ENCODE data around the gene TEDC1.
A peak's percentile ranks its signal among the peaks of the same experiment; 100 is the strongest.

Gene TEDC1

GRCh38 chr14:105469456-105470349 is 21.3 kb upstream of the TEDC1 start:
- H3K27ac ChIP-seq (ENCODE audit: low read length): no peak overlapping the region
- peaks cover 43% of the 10 kb centered on the region for H3K36me3 ChIP-seq (ENCODE audit: control insufficient read depth, insufficient read depth, low read length)
- peaks cover 7% of the 10 kb centered on the region for H3K4me1 ChIP-seq (ENCODE audit: control insufficient read depth, insufficient read depth, low read length)
- H3K4me3 ChIP-seq (ENCODE audit: low read length): no peak overlapping the region; the same call in 1 of the 2 replicates
- no peaks in the 10 kb centered on the region for H3K9me3 ChIP-seq (ENCODE audit: control insufficient read depth, insufficient read depth, low read length)
- no peaks in the 10 kb centered on the region for H3K27me3 ChIP-seq (ENCODE audit: control insufficient read depth, insufficient read depth, low read length)
- no peak for DNase-seq (ENCODE audit: low read depth, low spot score)
- WGBS (ENCODE audit: insufficient coverage, insufficient read length): no CpG with 5 or more reads among the region's 54 CpGs

DNA sequence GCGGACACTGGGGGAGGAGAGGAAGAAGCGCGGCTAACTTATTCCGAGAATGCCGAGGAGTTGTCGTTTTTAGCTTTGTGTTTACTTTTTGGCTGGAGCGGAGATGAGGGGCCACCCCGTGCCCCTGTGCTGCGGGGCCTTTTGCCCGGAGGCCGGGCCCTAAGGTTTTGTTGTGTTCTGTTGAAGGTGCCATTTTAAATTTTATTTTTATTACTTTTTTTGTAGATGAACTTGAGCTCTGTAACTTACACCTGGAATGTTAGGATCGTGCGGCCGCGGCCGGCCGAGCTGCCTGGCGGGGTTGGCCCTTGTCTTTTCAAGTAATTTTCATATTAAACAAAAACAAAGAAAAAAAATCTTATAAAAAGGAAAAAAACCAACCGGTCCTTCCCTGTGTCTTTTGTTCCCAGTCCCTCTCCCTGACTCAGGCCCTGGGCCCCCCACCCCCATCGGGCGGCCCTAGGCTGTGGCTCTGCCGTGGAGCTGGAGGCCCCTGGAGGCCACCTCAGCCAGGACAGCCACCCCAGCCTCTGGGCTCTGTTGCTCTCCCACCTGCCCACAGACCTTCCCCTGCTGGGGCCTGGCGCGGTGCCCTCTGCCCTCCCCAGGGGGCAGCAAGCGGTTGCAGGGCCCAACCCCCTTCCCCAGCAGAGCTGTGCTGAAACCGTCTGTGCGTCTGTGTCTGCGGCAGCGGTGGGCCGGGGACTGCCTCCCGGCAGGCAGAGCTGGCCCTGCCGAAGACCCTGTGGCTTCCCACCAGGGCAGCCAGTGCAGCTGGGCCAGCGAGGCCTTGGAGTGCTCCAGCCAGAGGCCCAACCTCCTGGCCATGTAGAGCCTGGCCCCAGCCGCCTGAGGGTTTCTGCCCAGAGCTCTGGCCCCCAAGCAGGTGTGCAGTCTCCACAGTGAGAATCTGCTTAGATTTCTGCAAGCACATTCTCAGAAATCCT is 20.4 kb upstream of the TEDC1 start:
- Histone ChIP-seq H3K4me3 (ENCODE audit: low read length) (no peak overlapping the region), H3K27ac (ENCODE audit: low read length) (no peak overlapping the region), H3K4me1 (ENCODE audit: control insufficient read depth, insufficient read depth, low read length) (peaks cover 10% of the 10 kb centered on the region), H3K9me3 (ENCODE audit: control insufficient read depth, insufficient read depth, low read length) (no peaks in the 10 kb centered on the region), H3K27me3 (ENCODE audit: control insufficient read depth, insufficient read depth, low read length) (peaks cover 5% of the 10 kb centered on the region; the same call in 1 of the 2 replicates), H3K36me3 (ENCODE audit: control insufficient read depth, insufficient read depth, low read length) (peaks cover 36% of the 10 kb centered on the region)
- DNase-seq (ENCODE audit: low read depth, low spot score): no peak
- WGBS (ENCODE audit: insufficient coverage, insufficient read length): no CpG with 5 or more reads among the region's 34 CpGs

DNA sequence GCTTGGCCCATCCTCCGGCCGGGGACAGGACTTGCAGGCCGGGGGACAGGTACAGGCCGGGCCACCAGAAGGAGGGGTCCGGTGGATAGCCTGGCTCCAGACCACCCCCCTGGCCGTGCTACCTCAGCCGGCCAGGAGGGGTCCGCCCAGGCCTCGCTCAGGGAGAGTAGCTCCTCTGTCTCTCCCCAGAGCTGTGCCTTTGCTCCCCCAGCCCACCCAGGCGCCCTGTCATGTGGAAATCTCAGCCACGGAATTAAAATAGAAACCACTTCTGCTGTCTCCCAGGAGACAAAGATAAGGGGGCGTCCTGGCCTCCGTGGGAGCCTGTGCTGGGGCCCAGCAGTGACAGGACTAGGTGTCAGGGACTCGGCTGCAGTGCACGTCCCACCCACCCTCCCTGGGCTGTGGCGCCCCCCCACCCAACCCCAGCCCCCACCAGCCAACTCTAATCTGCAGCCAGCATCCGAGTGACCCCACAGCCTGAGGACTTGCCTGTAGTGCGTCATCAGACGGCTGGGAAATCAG is 19.7 kb upstream of the TEDC1 start:
- no CpG with 5 or more reads among the region's 19 CpGs for WGBS (ENCODE audit: insufficient coverage, insufficient read length)
- Histone ChIP-seq H3K27me3 (ENCODE audit: control insufficient read depth, insufficient read depth, low read length) (peaks cover 6% of the 10 kb centered on the region; the same call in 1 of the 2 replicates), H3K4me3 (ENCODE audit: low read length) (no peak overlapping the region), H3K4me1 (ENCODE audit: control insufficient read depth, insufficient read depth, low read length) (peaks cover 15% of the 10 kb centered on the region), H3K9me3 (ENCODE audit: control insufficient read depth, insufficient read depth, low read length) (no peaks in the 10 kb centered on the region), H3K36me3 (ENCODE audit: control insufficient read depth, insufficient read depth, low read length) (peaks cover 29% of the 10 kb centered on the region), H3K27ac (ENCODE audit: low read length) (no peak overlapping the region)
- DNase-seq (ENCODE audit: low read depth, low spot score): no peak

GRCh38 chr14:105471823-105472485 is 19.1 kb upstream of the TEDC1 start:
- WGBS (ENCODE audit: insufficient coverage, insufficient read length): no CpG with 5 or more reads among the region's 8 CpGs
- Histone ChIP-seq H3K4me3 (ENCODE audit: low read length) (no peak overlapping the region), H3K4me1 (ENCODE audit: control insufficient read depth, insufficient read depth, low read length) (peaks cover 17% of the 10 kb centered on the region), H3K36me3 (ENCODE audit: control insufficient read depth, insufficient read depth, low read length) (peaks cover 23% of the 10 kb centered on the region), H3K9me3 (ENCODE audit: control insufficient read depth, insufficient read depth, low read length) (no peaks in the 10 kb centered on the region), H3K27me3 (ENCODE audit: control insufficient read depth, insufficient read depth, low read length) (peaks cover 6% of the 10 kb centered on the region; the same call in 1 of the 2 replicates), H3K27ac (ENCODE audit: low read length) (no peak overlapping the region)
- no peak for DNase-seq (ENCODE audit: low read depth, low spot score)

DNA sequence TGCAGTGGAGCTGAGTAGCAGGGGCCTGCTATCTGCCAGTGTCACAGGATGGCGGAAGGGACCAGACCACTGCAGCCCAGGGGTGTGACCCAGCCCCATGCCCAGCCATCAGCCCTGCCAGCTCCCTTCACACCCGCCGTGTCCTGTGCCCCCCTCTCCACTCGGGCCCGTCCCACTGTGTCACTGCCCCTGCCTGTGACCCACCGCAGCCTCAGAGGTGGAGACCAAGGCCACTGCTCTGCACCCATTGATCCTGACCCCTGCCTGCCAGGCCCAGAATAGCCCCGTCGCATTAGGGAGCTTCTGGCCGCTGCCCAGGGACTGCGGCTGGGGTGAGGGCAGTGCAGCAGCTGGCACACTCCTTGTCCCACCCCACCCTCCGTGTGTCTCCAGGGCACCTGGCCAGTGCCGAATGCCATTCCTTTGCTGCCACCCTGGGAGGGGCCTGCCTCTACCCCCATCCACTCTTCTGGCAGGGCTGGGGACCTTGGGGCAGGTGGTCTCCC is 18.5 kb upstream of the TEDC1 start:
- H3K9me3 ChIP-seq (ENCODE audit: control insufficient read depth, insufficient read depth, low read length): no peaks in the 10 kb centered on the region
- no peak overlapping the region for H3K27ac ChIP-seq (ENCODE audit: low read length)
- no peak for DNase-seq (ENCODE audit: low read depth, low spot score)
- H3K4me1 ChIP-seq (ENCODE audit: control insufficient read depth, insufficient read depth, low read length): peaks cover 17% of the 10 kb centered on the region
- peaks cover 18% of the 10 kb centered on the region for H3K36me3 ChIP-seq (ENCODE audit: control insufficient read depth, insufficient read depth, low read length)
- H3K4me3 ChIP-seq (ENCODE audit: low read length): no peak overlapping the region
- H3K27me3 ChIP-seq (ENCODE audit: control insufficient read depth, insufficient read depth, low read length): peaks cover 6% of the 10 kb centered on the region; the same call in 1 of the 2 replicates
- WGBS (ENCODE audit: insufficient coverage, insufficient read length): no CpG with 5 or more reads among the region's 12 CpGs

GRCh38 chr14:105473033-105473676 is 17.9 kb upstream of the TEDC1 start:
- peaks cover 10% of the 10 kb centered on the region; the same call in 1 of the 2 replicates for H3K27me3 ChIP-seq (ENCODE audit: control insufficient read depth, insufficient read depth, low read length)
- peaks cover 14% of the 10 kb centered on the region for H3K36me3 ChIP-seq (ENCODE audit: control insufficient read depth, insufficient read depth, low read length)
- WGBS (ENCODE audit: insufficient coverage, insufficient read length): no CpG with 5 or more reads among the region's 7 CpGs
- H3K27ac ChIP-seq (ENCODE audit: low read length): no peak overlapping the region
- H3K9me3 ChIP-seq (ENCODE audit: control insufficient read depth, insufficient read depth, low read length): no peaks in the 10 kb centered on the region
- peaks cover 16% of the 10 kb centered on the region for H3K4me1 ChIP-seq (ENCODE audit: control insufficient read depth, insufficient read depth, low read length)
- H3K4me3 ChIP-seq (ENCODE audit: low read length): no peak overlapping the region
- no peak for DNase-seq (ENCODE audit: low read depth, low spot score)

GRCh38 chr14:105473677-105474482 is 17.2 kb upstream of the TEDC1 start:
- H3K9me3 ChIP-seq (ENCODE audit: control insufficient read depth, insufficient read depth, low read length): no peaks in the 10 kb centered on the region
- peaks cover 10% of the 10 kb centered on the region; the same call in 1 of the 2 replicates for H3K36me3 ChIP-seq (ENCODE audit: control insufficient read depth, insufficient read depth, low read length)
- H3K4me3 ChIP-seq (ENCODE audit: low read length): peak overlapping the region; percentile 81; the same call in 1 of the 2 replicates
- peaks cover 12% of the 10 kb centered on the region; the same call in 1 of the 2 replicates for H3K27me3 ChIP-seq (ENCODE audit: control insufficient read depth, insufficient read depth, low read length)
- H3K4me1 ChIP-seq (ENCODE audit: control insufficient read depth, insufficient read depth, low read length): peaks cover 18% of the 10 kb centered on the region
- WGBS (ENCODE audit: insufficient coverage, insufficient read length): no CpG with 5 or more reads among the region's 60 CpGs
- peak; percentile 80 for DNase-seq (ENCODE audit: low read depth, low spot score)
- no peak overlapping the region for H3K27ac ChIP-seq (ENCODE audit: low read length)

- Histone ChIP-seq H3K4me1 (ENCODE audit: control insufficient read depth, insufficient read depth, low read length) (peaks cover 20% of the 10 kb centered on the region), H3K27ac (ENCODE audit: low read length) (no peak within 1 kb of the TSS), H3K9me3 (ENCODE audit: control insufficient read depth, insufficient read depth, low read length) (no peaks in the 10 kb centered on the region), H3K36me3 (ENCODE audit: control insufficient read depth, insufficient read depth, low read length) (peaks cover 3% of the 10 kb centered on the region; the same call in 1 of the 2 replicates), H3K27me3 (ENCODE audit: control insufficient read depth, insufficient read depth, low read length) (peaks cover 18% of the 10 kb centered on the region), H3K4me3 (ENCODE audit: low read length) (peak within 1 kb of the TSS; percentile 81; the same call in 1 of the 2 replicates)
- DNase-seq (ENCODE audit: low read depth, low spot score): no peak
- WGBS (ENCODE audit: insufficient coverage, insufficient read length): no CpG with 5 or more reads among the region's 118 CpGs
Observed at GRCh38 chr14:105474483-105475268, 16.4 kb upstream of the TEDC1 start, which contains the start of gene CRIP2. CRIP2 (plus strand) TSS chr14:105474821; CDS start chr14:105474863, 42 bp downstream.
